ENCODE measurements around the gene GNG12. TPM values are rescaled to one million over a fixed set of nuclear protein-coding genes. Genes with fewer than 3 reads are reported as not detected.
"Not testable (repeated sequence)": the region's sequence is repeated elsewhere in the genome, so short reads cannot be mapped to it uniquely, and the experiment has no call there.

Gene GNG12
- total RNA-seq, 2 donors from 2014 or later: 49.4 to 61.5 TPM

DNA sequence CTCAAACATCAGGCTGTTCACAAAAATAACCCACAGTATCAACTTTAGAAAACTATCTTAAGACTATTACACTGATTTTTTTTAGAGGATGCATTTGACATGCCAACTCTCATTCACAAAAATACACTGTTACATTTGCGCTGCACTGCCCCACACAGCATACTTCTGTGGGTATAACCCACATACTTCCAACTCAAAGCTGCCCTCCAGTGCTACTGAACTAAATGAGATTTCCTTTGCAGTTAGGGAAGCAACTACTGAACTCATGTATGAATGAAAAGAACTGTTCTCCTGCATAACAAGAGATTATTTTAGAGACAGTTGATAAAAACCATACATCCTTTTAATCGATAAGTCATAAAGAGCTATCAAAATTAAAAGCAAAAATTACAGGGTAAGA, 174.0 kb downstream of the GNG12 start:
- TF ChIP-seq POLR2AphosphoS5 (IDR thresholded peaks at IDR 0.05) (no peak), POLR2A (IDR thresholded peaks at IDR 0.05) (no peak)
- TF ChIP-seq, protein P1, sequence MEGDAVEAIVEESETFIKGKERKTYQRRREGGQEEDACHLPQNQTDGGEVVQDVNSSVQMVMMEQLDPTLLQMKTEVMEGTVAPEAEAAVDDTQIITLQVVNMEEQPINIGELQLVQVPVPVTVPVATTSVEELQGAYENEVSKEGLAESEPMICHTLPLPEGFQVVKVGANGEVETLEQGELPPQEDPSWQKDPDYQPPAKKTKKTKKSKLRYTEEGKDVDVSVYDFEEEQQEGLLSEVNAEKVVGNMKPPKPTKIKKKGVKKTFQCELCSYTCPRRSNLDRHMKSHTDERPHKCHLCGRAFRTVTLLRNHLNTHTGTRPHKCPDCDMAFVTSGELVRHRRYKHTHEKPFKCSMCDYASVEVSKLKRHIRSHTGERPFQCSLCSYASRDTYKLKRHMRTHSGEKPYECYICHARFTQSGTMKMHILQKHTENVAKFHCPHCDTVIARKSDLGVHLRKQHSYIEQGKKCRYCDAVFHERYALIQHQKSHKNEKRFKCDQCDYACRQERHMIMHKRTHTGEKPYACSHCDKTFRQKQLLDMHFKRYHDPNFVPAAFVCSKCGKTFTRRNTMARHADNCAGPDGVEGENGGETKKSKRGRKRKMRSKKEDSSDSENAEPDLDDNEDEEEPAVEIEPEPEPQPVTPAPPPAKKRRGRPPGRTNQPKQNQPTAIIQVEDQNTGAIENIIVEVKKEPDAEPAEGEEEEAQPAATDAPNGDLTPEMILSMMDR (IDR thresholded peaks at IDR 0.05): no peak
- Histone ChIP-seq H3K36me3 (no peaks in the 10 kb centered on the region), H3K27me3 (replicated peaks; ENCODE audit: insufficient read depth) (no peaks in the 10 kb centered on the region), H3K4me1 (replicated peaks) (no peaks in the 10 kb centered on the region), H3K27ac (no peak overlapping the region), H3K4me3 (no peak overlapping the region), H3K9me3 (no peaks in the 10 kb centered on the region)
- intact Hi-C loops (cut with DNase I): no loop called here
- 91% methylated on average over 2 of the region's 2 CpGs for WGBS
- no peak for DNase-seq (ENCODE audit: low spot score)

DNA sequence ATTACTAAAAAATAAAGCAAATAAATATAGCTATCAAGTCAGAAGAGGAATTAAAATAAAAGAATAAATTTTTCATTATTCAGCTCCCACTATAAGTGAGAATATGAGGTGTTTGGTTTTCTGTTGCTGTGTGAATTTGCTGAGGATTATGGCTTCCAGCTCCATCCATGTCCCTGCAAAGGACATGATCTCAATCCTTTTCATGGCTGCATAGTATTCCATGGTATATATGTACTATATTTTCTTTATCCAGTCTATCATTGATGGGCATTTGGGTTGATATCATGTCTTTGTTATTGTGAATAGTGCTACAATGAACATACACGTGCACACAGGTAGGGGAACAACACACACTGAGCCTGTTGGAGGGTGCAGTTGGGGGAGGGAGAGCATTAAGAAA, 176.1 kb downstream of the GNG12 start:
- H3K36me3 ChIP-seq; H3K9me3 ChIP-seq; DNase-seq (ENCODE audit: low spot score); H3K4me1 ChIP-seq (replicated peaks); H3K27ac ChIP-seq; intact Hi-C loops (cut with DNase I); H3K27me3 ChIP-seq (replicated peaks; ENCODE audit: insufficient read depth); H3K4me3 ChIP-seq: not testable (repeated sequence)
- 88% methylated on average over 1 of the region's 1 CpG for WGBS

DNA sequence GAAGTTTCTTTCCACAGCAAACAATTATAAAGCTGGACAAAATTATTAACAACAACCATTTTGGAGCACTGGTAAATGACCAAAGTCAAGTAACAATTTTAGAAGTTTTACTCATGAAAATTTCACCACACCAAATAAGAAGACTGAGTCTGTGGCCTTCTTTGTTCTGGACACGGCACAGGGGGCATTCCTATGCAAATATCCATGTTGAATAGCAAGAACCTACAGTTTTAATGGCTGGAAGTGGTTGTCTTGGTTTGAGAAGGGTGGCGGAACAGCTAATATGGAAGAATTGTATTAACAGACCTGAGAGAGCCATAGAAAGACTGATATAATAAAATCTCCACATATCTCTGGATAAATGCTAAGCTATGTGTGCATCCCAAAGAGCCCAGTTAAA, 177.7 kb downstream of the GNG12 start:
- DNase-seq (ENCODE audit: low spot score): no peak
- WGBS: 94% methylated on average over 2 of the region's 2 CpGs
- intact Hi-C loops (cut with DNase I): no loop called here
- H3K36me3 ChIP-seq: no peaks in the 10 kb centered on the region
- H3K4me1 ChIP-seq (replicated peaks): no peaks in the 10 kb centered on the region
- no peak overlapping the region for H3K4me3 ChIP-seq
- no peaks in the 10 kb centered on the region for H3K9me3 ChIP-seq
- TF ChIP-seq, protein P1 (IDR thresholded peaks at IDR 0.05): no peak
- no peak for TF ChIP-seq POLR2AphosphoS5 (IDR thresholded peaks at IDR 0.05)
- no peak for TF ChIP-seq POLR2A (IDR thresholded peaks at IDR 0.05)
- no peak overlapping the region for H3K27ac ChIP-seq
- H3K27me3 ChIP-seq (replicated peaks; ENCODE audit: insufficient read depth): no peaks in the 10 kb centered on the region

DNA sequence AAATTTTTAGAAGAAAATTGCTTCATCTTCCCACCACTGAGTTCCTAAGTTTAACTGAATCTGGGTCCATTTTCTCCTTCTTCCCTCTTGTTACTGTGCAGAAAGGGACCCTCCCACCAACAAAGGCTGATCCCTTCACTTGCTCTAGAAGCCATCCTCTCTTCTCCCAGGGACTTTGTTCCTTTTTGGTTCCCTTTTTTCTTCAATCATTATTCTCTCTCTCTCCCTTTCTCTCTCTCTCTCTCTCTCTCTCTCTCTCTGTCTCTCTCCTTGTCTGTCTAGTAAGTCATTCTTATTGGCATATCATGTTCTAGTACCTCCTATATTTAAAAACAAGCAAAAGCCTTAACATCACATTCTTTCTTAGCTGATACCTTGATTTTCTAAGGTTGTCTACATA, 180.0 kb downstream of the GNG12 start:
- Histone ChIP-seq H3K9me3 (no peaks in the 10 kb centered on the region), H3K36me3 (no peaks in the 10 kb centered on the region), H3K4me3 (no peak overlapping the region), H3K27ac (no peak overlapping the region), H3K27me3 (replicated peaks; ENCODE audit: insufficient read depth) (no peaks in the 10 kb centered on the region), H3K4me1 (replicated peaks) (no peaks in the 10 kb centered on the region)
- TF ChIP-seq POLR2A (IDR thresholded peaks at IDR 0.05) (no peak), POLR2AphosphoS5 (IDR thresholded peaks at IDR 0.05) (no peak)
- TF ChIP-seq, protein P1 (IDR thresholded peaks at IDR 0.05): no peak
- no peak for DNase-seq (ENCODE audit: low spot score)
- intact Hi-C loops (cut with DNase I): no loop called here

DNA sequence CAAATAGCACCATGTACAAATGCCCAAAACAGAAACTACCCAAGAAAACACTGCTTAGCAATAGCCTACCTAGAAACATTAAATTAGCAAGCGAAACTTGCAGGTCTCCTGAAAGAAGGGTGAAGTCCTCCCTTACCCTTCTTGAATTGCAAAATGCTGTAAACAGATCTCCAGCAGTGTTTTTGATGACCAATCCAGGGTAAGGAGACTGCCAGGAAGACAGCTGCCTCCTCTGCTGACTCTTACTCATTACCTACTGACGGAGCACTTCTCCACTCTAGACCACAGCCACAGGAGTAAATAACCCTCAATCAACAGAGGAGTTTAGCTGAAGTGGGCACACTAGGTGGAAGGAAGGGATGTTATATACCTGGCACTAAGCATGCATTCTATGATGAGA, 180.5 kb downstream of the GNG12 start:
- H3K4me1 ChIP-seq (replicated peaks): no peaks in the 10 kb centered on the region
- TF ChIP-seq, protein P1 (IDR thresholded peaks at IDR 0.05): no peak
- no peak for TF ChIP-seq POLR2AphosphoS5 (IDR thresholded peaks at IDR 0.05)
- no peak for TF ChIP-seq POLR2A (IDR thresholded peaks at IDR 0.05)
- H3K27me3 ChIP-seq (replicated peaks; ENCODE audit: insufficient read depth): no peaks in the 10 kb centered on the region
- H3K27ac ChIP-seq: no peak overlapping the region
- intact Hi-C loops (cut with DNase I): no loop called here
- no peak overlapping the region for H3K4me3 ChIP-seq
- no peak for DNase-seq (ENCODE audit: low spot score)
- H3K9me3 ChIP-seq: no peaks in the 10 kb centered on the region
- no peaks in the 10 kb centered on the region for H3K36me3 ChIP-seq
- 85% methylated on average over 2 of the region's 2 CpGs for WGBS

Small RNA genes lying within 50 kb of the gene (small RNA-seq; reads per million reads assigned to genes)
- gene RN7SL392P: 0 reads per million in 2 donors
- 0 reads per million in 2 donors for gene RNU7-80P

Other genes starting within 250 kb of the GNG12 start
- 10 to 100 TPM; 28.9 to 43.9 TPM for gene GADD45A, start 148.3 kb downstream of the GNG12 start, total RNA-seq
- 1 to 10 TPM; 2.8 to 3.0 TPM for gene DIRAS3, start 217.2 kb upstream of the GNG12 start, total RNA-seq

Measured in prostate gland (tissue), 2 donors.